H1 (cell line): ENCODE data around the gene ASIC5. TPM values are rescaled to one million over a fixed set of nuclear protein-coding genes. Genes with fewer than 3 reads are reported as not detected.

Experiments
- CTCF ChIA-PET: fragments of 300-600 bp; sonication (Branson Sonifier 250); formaldehyde crosslinking; loops from one replicate; lab custom pipeline; 2021; ENCODE audit not compliant: partially characterized antibody; lab: Charles Lee
- POLR2A ChIA-PET: fragments of 300-600 bp; sonication (Branson Sonifier 250); formaldehyde crosslinking; loops from one replicate; lab custom pipeline; 2021; ENCODE audit warnings: inconsistent platforms; ENCODE audit not compliant: partially characterized antibody; lab: Charles Lee
- DNase-seq, 2 experiments: peaks; one replicate each; pipeline versions ENCODE4 v3.0.0 to v3.0.0-alpha.2; 2010 to 2022; ENCODE audit warnings: low spot score in 2 of 2, low read depth in 1 of 2, mixed read lengths in 1 of 2
- FAIRE-seq: peaks from 2 replicates; lab custom pipeline; 2011; peaks lifted over from hg19 to GRCh38; lab: Jason Lieb, UNC
- H2AFZ ChIP-seq: 2 replicates; pipeline ENCODE4 v1.8.1; 2012; ENCODE audit warnings: low read length, inconsistent platforms
- H2AK5ac ChIP-seq: 2 replicates; pipeline ENCODE4 v1.6.1; 2013; ENCODE audit warnings: low read depth, low read length
- H2BK120ac ChIP-seq: replicated peaks from 2 replicates; pipeline ENCODE3; 2013; ENCODE audit warnings: low read depth, low read length, inconsistent platforms
- H2BK12ac ChIP-seq: 2 replicates; pipeline ENCODE4 v1.6.1; 2013; ENCODE audit warnings: low read depth, low read length
- H2BK15ac ChIP-seq: 2 replicates; pipeline ENCODE4 v1.6.1; 2013; ENCODE audit warnings: low read length
- H2BK20ac ChIP-seq: 2 replicates; pipeline ENCODE4 v1.6.1; 2013; ENCODE audit warnings: low read length
- H2BK5ac ChIP-seq: 2 replicates; pipeline ENCODE4 v1.6.1; 2013; ENCODE audit warnings: low read depth, low read length
- H3K14ac ChIP-seq: 2 replicates; pipeline ENCODE4 v1.6.1; 2013; ENCODE audit warnings: inconsistent platforms; ENCODE audit not compliant: insufficient read length
- H3K18ac ChIP-seq: 2 replicates; pipeline ENCODE4 v1.6.1; 2013; ENCODE audit warnings: low read length; ENCODE audit errors: extremely low read depth
- H3K23ac ChIP-seq: 2 replicates; pipeline ENCODE4 v1.6.1; 2013; ENCODE audit warnings: inconsistent platforms; ENCODE audit not compliant: insufficient read length
- H3K23me2 ChIP-seq: 2 replicates; pipeline ENCODE4 v1.6.1; 2013; ENCODE audit warnings: low read depth, low read length
- H3K27ac ChIP-seq: 2 replicates; pipeline ENCODE4 v1.6.1; 2011; ENCODE audit warnings: low read depth, low read length, inconsistent platforms
- H3K27me3 ChIP-seq, 4 experiments: replicated peaks in 1 of 4; 1 replicate in 1 of 4; 2 replicates in 3 of 4; pipeline versions ENCODE4 v1.6.1 to v1.8.1; 2011 to 2013; ENCODE audit warnings: low read length in 3 of 4, mild to moderate bottlenecking in 3 of 4, inconsistent platforms in 2 of 4, mixed read lengths in 2 of 4, moderate library complexity in 1 of 4; ENCODE audit not compliant: control insufficient read depth in 3 of 4, insufficient read depth in 3 of 4; ENCODE audit errors: extremely low read depth in 1 of 4
- H3K36me3 ChIP-seq, 4 experiments: 2 replicates each; pipeline versions ENCODE4 v1.6.1 to v1.8.1; 2011 to 2013; ENCODE audit warnings: mild to moderate bottlenecking in 4 of 4, low read length in 3 of 4, moderate library complexity in 2 of 4, control low read depth in 1 of 4, inconsistent platforms in 1 of 4; ENCODE audit not compliant: insufficient read depth in 4 of 4, control insufficient read depth in 2 of 4
- H3K4ac ChIP-seq: replicated peaks from 2 replicates; pipeline ENCODE3; 2013; ENCODE audit warnings: low read length, low read depth, mixed read lengths, inconsistent platforms; ENCODE audit not compliant: insufficient read length
- H3K4me1 ChIP-seq, 4 experiments: replicated peaks in 1 of 4; 1 replicate in 1 of 4; 2 replicates in 3 of 4; pipeline versions ENCODE4 v1.6.1 to v1.8.1; 2011 to 2013; ENCODE audit warnings: low read length in 3 of 4, inconsistent platforms in 2 of 4, mixed read lengths in 1 of 4; ENCODE audit not compliant: insufficient read depth in 4 of 4, control insufficient read depth in 3 of 4
- H3K4me2 ChIP-seq, 2 experiments: 2 replicates each; pipeline versions ENCODE4 v1.6.1 to v1.8.1; 2011 to 2013; ENCODE audit warnings: low read depth in 2 of 2, low read length in 2 of 2, control low read depth in 1 of 2, inconsistent platforms in 1 of 2, mild to moderate bottlenecking in 1 of 2; ENCODE audit not compliant: insufficient read depth in 1 of 2
- H3K4me3 ChIP-seq, 4 experiments: fragments of 200-600, 300-600 bp in 1 of 4; sonication (generic), shearing (Covaris generic), sonication (Bioruptor Twin) in 1 of 4; 2 replicates each; pipeline versions ENCODE4 v1.5.1 to v1.8.1; 2011 to 2016; ENCODE audit warnings: low read length in 4 of 4, low read depth in 3 of 4, control low read depth in 2 of 4, inconsistent platforms in 2 of 4, mild to moderate bottlenecking in 2 of 4, mixed read lengths in 1 of 4, moderate library complexity in 1 of 4; ENCODE audit not compliant: insufficient read depth in 2 of 4; ENCODE audit errors: extremely low read depth in 1 of 4
- H3K56ac ChIP-seq: replicated peaks from 2 replicates; pipeline ENCODE3; 2013; ENCODE audit warnings: low read depth, mild to moderate bottlenecking, mixed read lengths, low read length, inconsistent platforms; ENCODE audit not compliant: insufficient read length
- H3K79me1 ChIP-seq: 2 replicates; pipeline ENCODE4 v1.6.1; 2013; ENCODE audit warnings: low read depth, low read length, control low read depth
- H3K79me2 ChIP-seq, 2 experiments: 2 replicates each; pipeline versions ENCODE4 v1.6.1 to v1.8.1; 2012 to 2013; ENCODE audit warnings: low read length in 2 of 2, mild to moderate bottlenecking in 2 of 2, inconsistent platforms in 1 of 2; ENCODE audit not compliant: insufficient read depth in 2 of 2, control insufficient read depth in 1 of 2
- H3K9ac ChIP-seq, 4 experiments: replicated peaks in 1 of 4; 1 replicate in 1 of 4; 2 replicates in 3 of 4; pipeline versions ENCODE4 v1.6.1 to v1.8.1; 2011 to 2013; ENCODE audit warnings: low read depth in 3 of 4, low read length in 3 of 4, control low read depth in 2 of 4, mild to moderate bottlenecking in 2 of 4, moderate library complexity in 2 of 4, inconsistent platforms in 1 of 4; ENCODE audit errors: extremely low read depth in 1 of 4
- H3K9me3 ChIP-seq, 2 experiments: 2 replicates each; pipeline versions ENCODE4 v1.6.1 to v1.8.1; 2012 to 2013; ENCODE audit warnings: mild to moderate bottlenecking in 2 of 2, moderate library complexity in 2 of 2, control low read depth in 1 of 2, inconsistent platforms in 1 of 2, low read depth in 1 of 2, low read length in 1 of 2, mixed read lengths in 1 of 2; ENCODE audit not compliant: insufficient read depth in 2 of 2
- H4K20me1 ChIP-seq, 2 experiments: replicated peaks in 1 of 2; 2 replicates each; pipeline versions ENCODE3 to v1.8.1; 2011 to 2013; ENCODE audit warnings: inconsistent platforms in 2 of 2, low read length in 2 of 2, mild to moderate bottlenecking in 1 of 2; ENCODE audit not compliant: insufficient read depth in 2 of 2, control insufficient read depth in 1 of 2
- H4K5ac ChIP-seq: 2 replicates; pipeline ENCODE4 v1.6.1; 2013; ENCODE audit warnings: low read length, low read depth, mixed read lengths, inconsistent platforms; ENCODE audit not compliant: insufficient read length
- H4K8ac ChIP-seq: 2 replicates; pipeline ENCODE4 v1.8.0; 2013; ENCODE audit warnings: mild to moderate bottlenecking, moderate library complexity, low read length, inconsistent platforms; ENCODE audit not compliant: insufficient read depth; ENCODE audit errors: extremely low read depth
- H4K91ac ChIP-seq: replicated peaks from 2 replicates; pipeline ENCODE3; 2013; ENCODE audit warnings: low read length, mixed read lengths, inconsistent platforms; ENCODE audit not compliant: insufficient read length
- ASH2L ChIP-seq: fragments of 200-600, 300-600 bp; sonication (generic); IDR thresholded peaks from one replicate; pipeline ENCODE4 v1.7.1; 2017; ENCODE audit warnings: low read length
- E2F6 ChIP-seq: IDR thresholded peaks from 2 replicates; pipeline ENCODE4 v1.6.1; 2012; ENCODE audit warnings: inconsistent platforms
- HDAC2 ChIP-seq, 2 experiments: fragments of 300-600 bp in 1 of 2; sonication (generic) in 1 of 2; IDR thresholded peaks; 2 replicates each; pipeline ENCODE4 v1.6.1; 2011 to 2012; ENCODE audit warnings: low read depth in 2 of 2, low read length in 2 of 2, mild to moderate bottlenecking in 2 of 2, moderate library complexity in 2 of 2, borderline replicate concordance in 1 of 2, inconsistent platforms in 1 of 2
- HDAC6 ChIP-seq: IDR thresholded peaks from one replicate; pipeline ENCODE4 v1.7.1; 2012; ENCODE audit warnings: low read depth, mild to moderate bottlenecking, inconsistent platforms, low read length, moderate library complexity
- KDM5A ChIP-seq: fragments of 200-600 bp; IDR thresholded peaks from 2 replicates; pipeline ENCODE4 v1.7.1; 2012; ENCODE audit warnings: mild to moderate bottlenecking, low read length, inconsistent platforms, mixed read lengths
- NRF1 ChIP-seq: IDR thresholded peaks from 2 replicates; pipeline ENCODE4 v1.6.1; 2011; ENCODE audit warnings: mild to moderate bottlenecking, low read depth, low read length, improper control_type of control experiment
- POLR2A ChIP-seq, 2 experiments: IDR thresholded peaks; 1 replicate in 1 of 2; 2 replicates in 1 of 2; pipeline ENCODE4 v1.6.1; 2011; ENCODE audit warnings: low read depth in 2 of 2, low read length in 2 of 2, mild to moderate bottlenecking in 2 of 2; ENCODE audit errors: control extremely low read depth in 1 of 2
- SIRT6 ChIP-seq: IDR thresholded peaks from one replicate; pipeline ENCODE4 v1.7.1; 2012; ENCODE audit warnings: low read length, inconsistent platforms
- TAF7 ChIP-seq: optimal IDR thresholded peaks from 2 replicates; pipeline ENCODE3; 2011; ENCODE audit warnings: low read depth, mild to moderate bottlenecking, inconsistent platforms, low read length, moderate library complexity, borderline replicate concordance
- WGBS, 2 experiments: shearing (Covaris generic) in 1 of 2; methylation state at CpG; one replicate each; pipeline versions ENCODE4 v1.1.6 to v1.1.7; 2013 to 2015; ENCODE audit warnings: low lambda C conversion rate in 2 of 2, mixed read lengths in 2 of 2, inconsistent platforms in 1 of 2, low coverage in 1 of 2, missing lambda C conversion rate in 1 of 2; ENCODE audit not compliant: insufficient replicate concordance in 2 of 2, insufficient coverage in 1 of 2, insufficient read length in 1 of 2; ENCODE audit errors: extremely low coverage in 1 of 2, missing lambda C conversion rate in 1 of 2; 5-methylcytosine and 5-hydroxymethylcytosine counted together
- polyA plus RNA-seq, 7 experiments: library from polyadenylated mRNA; depleted of rRNA in 3 of 7; stranded (reverse) in 5 of 7; unstranded in 2 of 7; fragments of >200 nt in 5 of 7; fragments of 200-250 nt in 2 of 7; gene quantifications; 1 replicate in 5 of 7; 2 replicates in 1 of 7; 4 replicates in 1 of 7; pipeline versions ENCODE4 v1.2.1 to v1.2.3, GENCODE V29; 2011 to 2013; ENCODE audit warnings: missing spikeins in 2 of 7, mixed read lengths in 2 of 7
- total RNA-seq: library from RNA; stranded (reverse); fragmentation: NEBNext Ultra II Directional; extraction: Animal tissue kit (Norgen Biotek cat#: 25700); gene quantifications from 2 replicates; pipeline ENCODE4 v1.2.1, GENCODE V29; 2021

The ASIC5 gene
- total and polyA plus RNA-seq, 2 of the 8 experiments (the other 6 are each of a cell fraction or from before 2014, with no cell fraction given) = not detected

- Histone ChIP-seq H3K79me1 (no peaks in the 10 kb centered on the region), H3K79me2 (no peaks in the 10 kb centered on the region), H2BK15ac (no peak overlapping the region), H2AK5ac (no peak overlapping the region), H3K56ac (no peak overlapping the region), H4K5ac (no peak overlapping the region), H3K23me2 (no peaks in the 10 kb centered on the region), H3K36me3 (no peaks in the 10 kb centered on the region), H3K4me1 (peaks cover 0 to 2% (median 0%) of the 10 kb centered on the region in 4 experiments; a peak in 1 of 7 replicates), H2BK12ac (no peak overlapping the region), H3K4ac (no peak overlapping the region), H4K20me1 (no peaks in the 10 kb centered on the region), H4K8ac (no peak overlapping the region), H3K23ac (no peak overlapping the region), H2AFZ (no peak overlapping the region), H2BK5ac (no peak overlapping the region), H2BK20ac (no peak overlapping the region), H3K14ac (no peak overlapping the region), H3K18ac (no peak overlapping the region), H3K27me3 (no peaks in the 10 kb centered on the region), H2BK120ac (no peak overlapping the region), H3K4me3 (no peak overlapping the region), H3K27ac (no peak overlapping the region), H3K9ac (no peak overlapping the region), H3K4me2 (no peak overlapping the region), H3K9me3 (no peaks in the 10 kb centered on the region), H4K91ac (no peak overlapping the region)
- ChIA-PET POLR2A (no interaction called here), CTCF (interaction anchor here (1.8 kb wide), 1 partner anchor 9 kb away, joined by 7 read pairs; no protein-coding TSS in a partner anchor)
- FAIRE-seq (no peak), DNase-seq (no peak)
- WGBS, 2 experiments = 91% methylated on average over 8 of the region's 8 CpGs; no CpG with 5 or more reads in 1 of the 2 experiments
- no peak for TF ChIP-seq NRF1
- TF ChIP-seq POLR2A (IDR thresholded peaks at IDR 0.05; ENCODE audit: control extremely low read depth in 1 of 2, low read depth in 2 of 2, low read length in 2 of 2) = no peak
- TF ChIP-seq TAF7 = no peak
- TF ChIP-seq HDAC2 (IDR thresholded peaks at IDR 0.05; ENCODE audit: borderline replicate concordance in 1 of 2, low read depth in 2 of 2, low read length in 2 of 2) = no peak
- TF ChIP-seq KDM5A = no peak
- no peak for TF ChIP-seq ASH2L
- TF ChIP-seq E2F6 = no peak
- TF ChIP-seq SIRT6 = no peak
- TF ChIP-seq HDAC6 = no peak
Measured at GRCh38 chr4:155799794-155800123, 66.3 kb downstream of the ASIC5 start.
